Osteoblast (primary cell): ENCODE data around the gene ARSD. TPM values are rescaled to one million over a fixed set of nuclear protein-coding genes. Genes with fewer than 3 reads are reported as not detected.
A peak's percentile ranks its signal among the peaks of the same experiment; 100 is the strongest.
"Not testable (repeated sequence)": the region's sequence is repeated elsewhere in the genome, so short reads cannot be mapped to it uniquely, and the experiment has no call there.

Experiments
- DNase-seq: peaks from one replicate; pipeline ENCODE4 v3.0.0; 2011; ENCODE audit warnings: low spot score, mixed read lengths; ENCODE audit not compliant: insufficient read length; ENCODE audit errors: missing footprints
- H2AFZ ChIP-seq: 2 replicates; pipeline ENCODE4 v1.6.0; 2011; ENCODE audit warnings: mild to moderate bottlenecking, low read length
- H3K27ac ChIP-seq: 2 replicates; pipeline ENCODE4 v1.5.1; 2011; ENCODE audit warnings: mild to moderate bottlenecking, low read depth, low read length, moderate library complexity
- H3K27me3 ChIP-seq: 2 replicates; pipeline ENCODE4 v1.6.0; 2012; ENCODE audit warnings: mild to moderate bottlenecking, control low read depth, inconsistent platforms, low read length, moderate library complexity; ENCODE audit not compliant: insufficient read depth
- H3K36me3 ChIP-seq: 2 replicates; pipeline ENCODE4 v1.5.1; 2011; ENCODE audit warnings: mild to moderate bottlenecking, low read length, control low read depth, moderate library complexity; ENCODE audit not compliant: insufficient read depth
- H3K4me1 ChIP-seq: 2 replicates; pipeline ENCODE4 v1.5.1; 2011; ENCODE audit warnings: mild to moderate bottlenecking, low read length, control low read depth, moderate library complexity; ENCODE audit not compliant: insufficient read depth
- H3K4me2 ChIP-seq: 2 replicates; pipeline ENCODE4 v1.6.0; 2011; ENCODE audit warnings: mild to moderate bottlenecking, low read length; ENCODE audit not compliant: insufficient read depth
- H3K4me3 ChIP-seq: fragments of 200-600 bp; sonication (generic); 3 replicates; pipeline ENCODE4 v1.5.1; 2012; ENCODE audit warnings: mild to moderate bottlenecking, low read length, inconsistent platforms; ENCODE audit not compliant: insufficient read depth
- H3K79me2 ChIP-seq: 2 replicates; pipeline ENCODE4 v1.6.0; 2012; ENCODE audit warnings: mild to moderate bottlenecking, low read length, control low read depth, inconsistent platforms; ENCODE audit not compliant: insufficient read depth
- H3K9me3 ChIP-seq: 2 replicates; pipeline ENCODE4 v1.5.1; 2011; ENCODE audit warnings: low read depth, low read length, control low read depth
- H4K20me1 ChIP-seq: 2 replicates; pipeline ENCODE4 v1.6.0; 2012; ENCODE audit warnings: mild to moderate bottlenecking, low read length, control low read depth; ENCODE audit not compliant: insufficient read depth
- CTCF ChIP-seq: IDR thresholded peaks from 2 replicates; pipeline ENCODE4 v1.5.1; 2011; ENCODE audit warnings: mild to moderate bottlenecking, low read depth, low read length, moderate library complexity; ENCODE audit errors: extremely low read depth
- total RNA-seq: library from RNA; depleted of rRNA; stranded (reverse); fragments of >200 nt; gene quantifications from 2 replicates; pipeline ENCODE4 v1.2.3, GENCODE V29; 2012

Gene ARSD
- total RNA-seq, 1 donor, result 20.6 TPM

- H4K20me1 ChIP-seq, H3K4me1 ChIP-seq, H3K36me3 ChIP-seq, H3K79me2 ChIP-seq, H3K27me3 ChIP-seq, DNase-seq, H3K9me3 ChIP-seq, H3K27ac ChIP-seq: not testable (repeated sequence)
- peak overlapping the region; percentile 74 for H3K4me3 ChIP-seq
- peak overlapping the region; percentile 92 for H2AFZ ChIP-seq
- H3K4me2 ChIP-seq, result peak overlapping the region; percentile 95
- TF ChIP-seq CTCF, result peak; percentile 32
Observed at GRCh38 chrX:2889706-2890490, 39.2 kb downstream of the ARSD start.

GRCh38 chrX:2889045-2889605, 40.0 kb downstream of the ARSD start:
- Histone ChIP-seq H3K27ac (no peak overlapping the region), H3K4me2 (peak overlapping the region; percentile 95), H4K20me1 (no peaks in the 10 kb centered on the region), H3K27me3 (no peaks in the 10 kb centered on the region), H3K79me2 (no peaks in the 10 kb centered on the region), H3K4me1 (no peaks in the 10 kb centered on the region), H3K4me3 (peak overlapping the region; percentile 74), H3K9me3 (no peaks in the 10 kb centered on the region), H3K36me3 (no peaks in the 10 kb centered on the region), H2AFZ (peak overlapping the region; percentile 92)
- no peak for TF ChIP-seq CTCF
- no peak for DNase-seq

- Histone ChIP-seq H3K36me3 (no peaks in the 10 kb centered on the region), H3K27me3 (no peaks in the 10 kb centered on the region), H3K79me2 (no peaks in the 10 kb centered on the region), H2AFZ (no peak overlapping the region), H3K4me2 (peak overlapping the region; percentile 95), H3K4me1 (no peaks in the 10 kb centered on the region), H3K9me3 (no peaks in the 10 kb centered on the region), H3K4me3 (no peak overlapping the region), H3K27ac (no peak overlapping the region), H4K20me1 (no peaks in the 10 kb centered on the region)
- TF ChIP-seq CTCF, result no peak
- DNase-seq, result no peak
Observed at GRCh38 chrX:2888309-2888708, 40.8 kb downstream of the ARSD start.

GRCh38 chrX:2883770-2884169, 45.4 kb downstream of the ARSD start:
- no peak for TF ChIP-seq CTCF
- Histone ChIP-seq H3K4me1 (no peaks in the 10 kb centered on the region), H4K20me1 (no peaks in the 10 kb centered on the region), H3K36me3 (no peaks in the 10 kb centered on the region), H2AFZ (no peak overlapping the region), H3K27me3 (no peaks in the 10 kb centered on the region), H3K4me3 (no peak overlapping the region), H3K9me3 (no peaks in the 10 kb centered on the region), H3K27ac (no peak overlapping the region), H3K4me2 (no peak overlapping the region), H3K79me2 (no peaks in the 10 kb centered on the region)
- DNase-seq, result no peak
